HG02870 (cell line): ENCODE measurements around the gene MKRN1.
A peak's percentile ranks its signal among the peaks of the same experiment; 100 is the strongest.
"Not testable (repeated sequence)": the region's sequence is repeated elsewhere in the genome, so short reads cannot be mapped to it uniquely, and the experiment has no call there.

Source experiments
- ATAC-seq: cut with Tn5 transposase; IDR thresholded peaks from one replicate; pipeline ENCODE4 v1.9.1; 2021; ENCODE audit warnings: mild to moderate bottlenecking, moderate library complexity; ENCODE audit not compliant: unreplicated experiment

The MKRN1 gene

DNA sequence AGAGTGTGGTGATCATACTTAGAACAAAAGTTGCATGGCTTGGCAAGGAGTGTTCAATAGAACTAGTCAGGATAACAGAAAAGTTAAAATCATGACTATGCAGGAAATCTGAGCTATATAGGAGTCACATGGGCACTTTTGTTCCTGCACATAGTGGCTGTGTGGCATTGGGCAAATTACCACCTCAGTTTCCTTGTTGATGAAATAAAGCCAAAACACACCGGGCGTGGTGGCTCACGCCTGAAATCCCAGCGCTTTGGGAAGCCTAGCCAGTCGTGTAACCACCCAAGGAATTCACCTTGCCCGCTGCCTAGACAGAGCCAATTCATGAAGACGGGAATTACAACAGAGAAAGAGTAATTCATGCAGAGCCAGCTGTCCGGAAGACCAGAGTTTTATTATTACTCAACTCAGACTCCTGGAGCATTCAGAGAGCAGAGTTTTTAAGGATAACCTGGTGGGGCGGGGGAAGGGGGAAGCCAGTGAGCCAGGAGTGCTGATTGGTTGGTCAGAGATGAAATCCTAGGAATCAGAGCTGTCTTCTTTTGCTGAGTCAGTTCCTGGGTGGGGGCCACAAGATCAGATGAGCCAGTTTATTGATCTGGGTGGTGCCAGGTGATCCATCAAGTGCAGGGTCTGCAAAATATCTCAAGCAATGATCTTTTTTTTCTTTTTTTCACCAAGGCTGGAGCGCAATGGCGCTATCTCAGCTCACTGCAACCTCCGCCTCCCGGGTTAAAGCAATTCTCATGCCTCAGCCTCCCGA, 6.4 kb upstream of the MKRN1 start:
- ATAC-seq, result no peak

DNA sequence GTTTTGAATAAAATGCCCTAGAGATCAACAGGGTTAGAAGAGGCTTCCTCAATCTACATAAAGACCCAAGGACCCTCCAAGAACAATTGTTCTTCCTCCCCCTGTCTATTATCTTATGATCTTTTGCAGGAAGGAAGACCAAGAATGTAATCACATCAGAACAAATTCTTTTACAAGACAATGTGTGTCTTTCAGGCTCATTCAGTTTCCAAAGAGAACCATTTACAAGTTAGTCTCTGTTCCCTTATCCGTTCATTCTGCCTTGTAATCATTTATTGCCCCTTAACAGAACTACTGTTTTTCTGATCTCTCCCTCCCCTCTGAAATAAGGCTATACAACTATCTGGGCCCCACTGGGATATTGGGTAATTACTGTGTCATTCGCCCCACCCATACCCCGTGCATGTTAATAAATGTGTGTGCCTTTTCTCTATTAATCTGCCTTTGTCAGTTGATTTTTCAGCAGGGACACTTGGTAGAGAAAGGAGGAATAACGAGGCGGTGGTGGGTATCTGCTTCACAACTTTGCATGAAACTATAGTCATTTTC, 5.7 kb upstream of the MKRN1 start:
- no peak for ATAC-seq

DNA sequence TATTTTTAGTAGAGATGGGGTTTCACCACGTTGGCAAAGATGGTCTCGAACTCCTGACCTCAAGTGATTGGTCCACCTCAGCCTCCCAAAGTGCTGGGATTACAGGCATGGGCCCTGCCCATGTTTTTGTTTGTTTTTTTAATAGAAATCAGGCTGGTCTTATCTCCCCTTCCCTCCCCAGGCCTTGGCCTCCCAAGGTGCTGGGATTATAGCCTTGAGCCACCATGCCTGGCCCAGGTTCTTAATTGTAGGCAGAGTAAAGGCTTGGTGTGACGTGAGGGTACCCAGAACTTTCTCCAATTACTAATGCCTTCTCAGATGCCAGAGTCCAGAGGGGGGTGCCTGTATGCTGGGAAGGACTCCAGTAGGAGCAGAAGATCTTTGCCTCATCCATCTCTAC, 5.2 kb upstream of the MKRN1 start:
- ATAC-seq, result no peak

DNA sequence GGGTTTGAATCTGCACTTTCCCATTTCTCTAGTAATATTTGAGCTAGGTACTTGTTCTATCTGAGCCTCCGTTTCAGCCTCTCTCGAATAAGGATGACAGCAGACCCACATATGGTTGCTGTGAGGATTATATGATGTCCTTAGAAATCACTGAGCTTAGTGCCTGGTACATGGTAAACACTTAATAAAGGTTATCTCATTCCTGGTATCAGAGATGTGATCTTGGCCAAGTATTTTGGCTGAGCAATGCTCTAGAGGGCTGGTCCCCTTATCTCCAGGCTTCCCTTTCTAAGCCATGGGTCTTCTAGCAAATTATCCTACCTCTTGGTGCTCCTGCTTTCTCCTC, 407 bp upstream of the MKRN1 start:
- ATAC-seq, result peak; percentile 0

DNA sequence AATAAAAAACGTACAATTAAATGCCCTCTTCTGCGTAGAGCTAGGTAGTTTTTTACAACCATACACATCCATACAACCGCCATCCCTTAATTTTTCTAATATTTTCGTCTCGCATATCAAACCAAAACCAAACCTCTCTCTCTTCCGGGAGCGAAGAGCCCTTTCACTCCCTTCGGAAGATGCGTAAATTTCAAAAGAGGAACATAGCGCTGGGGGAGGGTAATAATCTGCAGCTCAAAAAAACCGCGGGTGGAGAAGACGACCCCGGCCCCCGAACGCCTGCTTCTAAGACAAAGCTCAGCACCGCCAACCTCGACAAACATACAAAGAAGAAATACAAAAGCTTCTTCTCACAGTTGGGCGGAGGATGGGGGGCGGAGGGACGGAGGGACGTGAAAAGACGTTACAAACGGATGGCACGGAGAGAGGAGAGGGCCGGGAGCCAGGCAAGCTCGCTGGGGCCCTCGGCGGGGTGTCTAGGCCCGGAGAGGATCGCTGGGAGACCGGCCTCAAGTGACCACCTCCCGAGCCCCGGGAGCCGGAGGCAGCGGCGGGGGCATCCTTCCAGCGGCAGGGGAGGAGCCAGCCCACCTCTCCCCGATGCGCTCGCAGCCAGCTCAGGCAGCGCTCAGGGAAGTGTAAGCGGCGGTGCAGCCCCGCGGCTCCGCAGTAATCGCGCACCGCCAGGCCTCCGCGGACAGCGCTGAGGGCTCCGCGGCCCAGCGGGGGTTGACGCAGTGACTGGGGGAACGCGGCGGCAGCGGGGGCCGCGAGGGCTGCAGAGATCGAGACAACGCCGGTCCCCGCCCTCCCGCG, 851 bp downstream of the MKRN1 start:
- peak; percentile 15 for ATAC-seq

DNA sequence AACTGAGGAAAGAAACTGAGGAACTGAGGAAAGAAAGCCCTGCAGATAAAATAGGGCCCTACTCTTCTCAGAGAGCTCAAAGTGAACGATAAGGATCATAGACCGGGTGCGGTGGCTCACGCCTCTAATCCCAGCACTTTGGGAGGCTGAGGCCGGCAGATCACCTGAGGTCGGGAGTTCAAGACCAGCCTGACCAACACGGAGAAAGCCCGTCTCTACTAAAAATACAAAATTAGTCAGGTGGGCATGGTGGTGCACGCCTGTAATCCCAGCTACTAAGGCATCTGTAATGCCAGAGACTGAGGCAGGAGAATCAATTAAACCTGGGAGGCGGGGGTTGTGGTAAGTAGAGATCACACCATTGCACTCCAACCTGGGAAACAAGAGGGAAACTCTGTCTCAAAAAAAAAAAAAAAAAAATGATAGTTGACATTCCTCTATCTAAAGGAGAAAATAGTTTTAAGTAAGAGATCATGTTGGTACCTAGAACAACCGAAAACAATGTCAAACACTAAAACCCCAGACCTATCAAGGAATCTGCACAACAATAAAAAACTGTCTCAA, 2.5 kb downstream of the MKRN1 start:
- ATAC-seq, result no peak

DNA sequence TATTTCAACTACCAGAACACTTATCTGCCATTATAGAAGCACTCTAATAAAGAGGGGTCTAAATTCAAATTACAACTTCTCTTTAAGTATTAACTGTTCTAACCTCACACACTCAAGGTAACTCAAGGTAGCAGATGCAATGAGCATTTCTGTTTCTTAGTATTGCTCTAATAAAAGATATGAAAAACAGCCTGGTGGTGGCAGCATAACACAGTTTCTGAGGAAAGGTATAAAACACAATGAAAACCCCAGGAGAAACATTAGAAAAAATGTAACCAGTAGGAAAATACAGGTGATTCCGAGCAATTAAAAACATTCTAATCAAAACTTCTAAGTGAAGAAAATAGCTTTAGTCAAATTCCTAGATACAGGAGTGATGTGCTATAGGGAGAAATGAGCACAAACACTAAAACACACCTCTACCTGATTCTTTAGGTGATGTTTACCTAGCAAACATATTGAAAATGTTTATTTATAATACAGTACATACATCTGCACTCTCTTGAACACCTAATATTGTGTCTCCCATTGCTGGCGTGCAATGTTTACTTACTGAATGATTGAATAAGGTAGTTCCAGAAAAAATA, 3.5 kb downstream of the MKRN1 start:
- ATAC-seq, result no peak

DNA sequence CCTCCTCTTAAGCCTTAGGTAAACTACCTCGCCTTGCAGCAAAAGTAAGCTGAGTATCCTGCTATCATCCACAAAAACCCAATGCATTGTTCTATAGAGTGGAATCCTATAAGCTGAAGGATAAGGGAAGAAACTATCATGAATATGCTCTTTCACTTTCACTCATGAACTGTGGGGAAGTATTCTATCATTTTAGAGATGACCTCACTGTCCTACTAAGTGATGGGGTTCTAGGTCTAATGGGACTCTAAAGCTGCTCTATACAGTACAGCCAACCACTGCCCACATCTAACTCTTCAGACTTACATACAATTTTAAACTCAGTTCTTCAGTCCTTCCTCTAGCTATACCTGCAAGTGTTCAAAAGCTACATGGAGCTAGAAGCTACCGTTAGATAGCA, 16.2 kb downstream of the MKRN1 start:
- no peak for ATAC-seq

DNA sequence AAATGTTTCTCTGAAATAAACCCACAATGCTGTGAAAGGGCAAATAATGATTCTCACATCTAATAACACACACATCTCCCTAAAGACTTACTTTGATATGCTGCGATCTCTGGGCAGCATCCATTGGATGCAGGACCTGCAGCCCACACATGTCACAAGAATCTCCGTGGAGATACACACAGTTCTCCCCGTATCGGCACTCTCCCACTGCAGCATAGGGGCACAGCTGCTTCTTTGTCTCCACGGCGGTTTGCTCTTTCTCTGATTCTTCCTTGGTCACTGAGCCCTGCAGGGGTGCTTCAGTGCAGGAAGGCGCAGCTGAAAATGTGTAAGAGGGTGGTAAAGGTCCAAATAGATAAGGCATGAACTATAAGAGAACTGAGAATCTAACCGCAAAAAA, 20.4 kb downstream of the MKRN1 start:
- no peak for ATAC-seq

DNA sequence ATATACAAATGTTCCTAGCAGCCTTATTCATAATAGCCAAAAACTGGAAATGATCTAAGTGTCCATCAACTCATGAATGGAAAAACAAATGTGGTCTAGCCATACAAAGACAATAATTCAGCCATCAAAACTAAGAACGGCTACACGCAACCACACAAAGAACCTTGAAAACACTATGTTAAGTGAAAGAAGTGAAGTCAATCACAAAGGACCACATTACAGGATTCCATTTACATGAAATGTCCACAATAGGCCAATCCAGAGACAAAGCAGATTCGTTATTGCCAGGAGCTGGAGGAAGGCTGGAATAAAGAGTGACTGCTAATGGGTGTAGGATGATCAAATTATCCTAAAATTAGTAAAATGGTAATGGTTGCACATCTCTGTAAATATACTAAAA, 21.1 kb downstream of the MKRN1 start:
- ATAC-seq, result no peak

DNA sequence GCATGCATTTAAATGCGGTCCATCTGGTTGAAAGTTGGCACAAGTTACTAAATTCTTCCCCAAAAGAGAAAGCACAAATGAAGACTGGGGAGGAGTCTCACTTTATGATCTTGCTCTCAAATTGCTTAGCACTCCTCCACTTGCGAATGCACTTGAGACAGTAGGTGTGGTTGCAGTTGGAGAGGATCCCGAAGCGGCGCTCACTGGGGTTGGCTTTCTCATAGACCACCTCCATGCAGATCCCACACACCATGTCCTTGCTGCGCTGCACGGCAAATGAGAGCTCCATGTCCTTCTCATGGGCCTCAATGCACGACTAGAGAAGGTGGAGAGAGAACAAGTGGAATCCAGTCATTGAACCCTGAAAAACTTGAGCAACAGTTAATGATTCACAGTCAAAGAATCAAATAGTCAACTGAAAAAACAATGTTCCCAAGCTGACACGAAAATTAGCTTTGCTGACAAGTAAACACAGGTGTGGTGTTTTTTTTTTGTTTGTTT, 22.7 kb downstream of the MKRN1 start:
- no peak for ATAC-seq

DNA sequence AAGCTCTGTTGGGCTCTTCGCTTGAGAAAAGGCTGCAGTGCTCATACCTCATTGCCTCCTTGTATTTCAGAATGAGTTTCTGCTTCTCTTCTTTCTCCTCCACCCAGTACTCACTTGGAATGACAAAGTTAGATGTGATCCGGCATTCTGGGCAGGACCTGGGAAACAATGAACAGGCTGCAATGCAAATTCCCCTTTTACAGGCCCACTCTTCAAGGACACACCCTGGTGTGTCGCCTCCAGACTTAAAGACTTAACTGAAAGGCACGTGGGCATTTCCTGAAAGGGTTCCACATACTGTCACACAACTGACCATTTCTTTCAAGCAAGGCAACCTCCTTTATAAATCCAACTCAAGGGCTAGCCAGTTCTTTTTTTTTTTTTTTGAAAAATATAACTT, 23.6 kb downstream of the MKRN1 start:
- no peak for ATAC-seq

DNA sequence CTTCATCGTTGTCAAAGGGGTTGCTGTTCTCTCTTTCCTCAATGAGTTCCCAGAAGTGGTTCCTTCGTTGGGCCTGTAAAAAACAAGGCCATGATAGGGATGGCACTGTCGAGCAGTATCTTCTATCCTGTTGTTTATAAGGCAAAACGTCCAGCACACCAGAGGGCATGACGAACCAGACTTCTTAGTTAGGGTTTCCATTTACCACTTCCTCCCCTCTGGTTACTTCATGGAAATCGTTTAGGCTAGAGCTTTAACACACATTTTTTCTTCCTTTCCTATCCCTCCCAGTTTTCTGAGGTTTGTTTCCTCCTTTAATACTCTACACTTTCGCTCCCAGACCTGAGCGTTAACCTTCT, 24.7 kb downstream of the MKRN1 start:
- ATAC-seq, result no peak

DNA sequence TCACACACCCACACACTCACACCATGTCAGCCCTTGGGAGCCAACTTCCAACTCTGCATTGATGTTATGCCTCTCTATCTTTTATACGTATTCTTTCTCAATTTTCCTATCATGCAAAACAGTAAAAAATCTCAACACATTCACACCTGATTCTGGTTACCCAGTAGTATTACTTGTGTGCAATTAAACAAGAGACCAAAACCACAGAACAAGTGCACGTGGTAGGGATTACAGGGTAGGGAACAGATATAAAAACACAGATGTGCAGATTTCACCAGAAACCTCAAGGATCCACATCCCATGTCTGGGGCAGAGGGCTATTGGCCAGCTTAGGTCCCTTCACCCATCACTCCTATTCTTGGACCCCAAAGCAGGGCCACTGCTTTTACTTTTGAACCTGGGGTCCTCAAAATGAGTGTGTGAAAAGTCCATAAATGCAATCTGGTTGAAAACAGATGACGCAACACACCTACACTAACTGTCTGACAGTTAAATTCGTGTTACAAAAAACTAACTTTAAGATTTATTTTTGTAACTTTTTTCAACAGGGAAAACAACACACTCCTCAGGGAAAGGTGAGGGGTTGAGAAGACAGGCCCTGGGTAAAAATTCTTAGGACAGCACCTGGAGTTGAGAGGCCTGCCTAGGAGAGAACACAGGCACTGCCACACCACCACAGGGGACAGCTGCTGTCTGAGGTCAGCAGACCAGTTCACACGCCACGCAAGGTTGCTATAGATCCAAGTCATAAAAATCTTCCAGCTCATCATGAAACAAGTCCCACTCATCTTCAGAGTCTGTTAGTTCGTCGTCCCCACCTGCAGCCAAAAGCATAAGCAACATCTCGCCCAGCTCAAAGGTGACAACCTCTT, 25.3 kb downstream of the MKRN1 start:
- not testable (repeated sequence) for ATAC-seq

DNA sequence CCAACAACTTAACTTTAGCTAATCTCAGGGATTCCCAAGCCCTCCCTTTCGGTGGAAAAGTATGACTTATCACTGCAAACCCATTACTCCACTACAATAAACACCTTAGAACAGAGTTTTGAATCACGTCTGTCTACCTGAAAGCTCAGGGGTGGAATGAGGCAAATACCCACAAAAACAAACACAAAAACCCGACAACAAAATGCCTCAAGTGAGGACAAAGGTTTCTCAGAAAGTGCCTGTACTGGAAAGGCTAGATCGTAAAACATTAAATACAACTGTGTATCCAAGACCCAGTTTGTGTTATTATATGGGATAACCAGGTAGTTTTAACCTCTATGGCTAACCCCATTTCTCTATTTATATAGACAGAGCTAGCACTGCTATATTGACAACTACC, 26.0 kb downstream of the MKRN1 start:
- no peak for ATAC-seq

DNA sequence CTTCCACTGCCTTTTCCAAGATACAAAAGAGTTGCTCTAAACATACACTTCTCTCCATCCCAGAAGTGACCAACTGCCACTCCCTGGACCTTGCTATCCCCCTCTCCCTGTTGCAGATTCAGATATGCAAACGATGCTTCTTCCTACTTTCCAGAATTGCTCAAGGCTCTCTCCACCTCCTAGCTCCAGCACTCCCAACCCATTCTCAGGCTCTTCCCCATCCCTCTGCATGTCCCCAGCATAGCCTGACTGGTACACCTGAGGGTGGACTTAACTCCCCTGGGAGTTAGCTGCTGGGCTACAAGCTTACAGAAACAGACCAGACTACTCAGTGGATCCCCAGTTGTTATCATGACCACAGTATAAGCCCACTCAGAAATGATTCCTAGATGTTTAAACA, 27.6 kb downstream of the MKRN1 start:
- ATAC-seq, result no peak

DNA sequence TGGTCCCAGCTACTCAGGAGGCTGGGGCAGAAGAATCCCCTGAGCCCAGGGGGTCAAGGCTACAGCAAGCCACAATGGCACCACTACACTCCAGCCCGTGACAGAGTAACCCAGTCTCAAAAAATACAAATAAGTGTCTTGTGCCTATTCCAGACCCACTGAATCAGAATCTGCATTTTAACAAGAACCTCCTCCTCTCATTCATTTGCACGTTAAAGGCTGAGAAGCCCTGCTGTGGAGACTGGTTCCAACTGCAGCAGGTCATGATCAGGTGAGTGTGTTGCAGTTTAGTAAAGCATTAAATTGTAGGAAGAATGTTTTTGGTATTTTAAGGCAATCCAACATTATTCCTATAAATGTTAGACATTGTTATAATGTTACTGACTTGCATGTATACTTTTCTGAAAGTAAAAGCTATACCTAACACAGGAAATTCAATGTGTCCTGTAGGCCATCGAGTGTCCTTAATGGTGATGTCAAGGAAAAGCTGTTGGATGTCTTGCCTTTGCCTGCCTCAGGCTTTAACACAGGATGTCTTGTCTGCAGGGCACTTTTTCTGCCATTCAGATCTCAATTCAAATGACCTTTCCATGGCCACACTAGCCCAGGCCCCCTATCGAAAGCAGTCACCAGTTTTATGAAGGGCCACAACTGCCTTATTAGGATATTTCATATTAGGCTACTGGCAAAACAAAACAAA, 30.4 kb downstream of the MKRN1 start:
- no peak for ATAC-seq

DNA sequence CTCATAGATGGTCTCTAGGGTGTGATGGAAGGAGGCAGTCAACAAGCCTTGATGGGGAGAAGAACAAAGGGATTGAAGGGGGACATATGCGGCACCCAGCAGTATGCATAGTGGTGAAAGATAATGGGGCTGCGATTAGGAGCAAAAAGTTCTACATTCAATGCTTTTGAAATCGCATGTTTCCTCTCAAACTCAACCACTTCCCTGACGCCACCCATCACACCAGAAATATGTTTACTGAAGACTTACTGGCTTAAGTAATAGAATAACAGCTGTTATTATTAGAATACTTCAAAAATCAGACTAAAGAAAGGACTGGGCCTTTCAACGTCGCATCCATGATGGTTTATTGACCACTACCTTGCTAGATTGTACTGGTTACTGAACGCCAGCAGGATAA, 31.5 kb downstream of the MKRN1 start:
- ATAC-seq, result no peak

DNA sequence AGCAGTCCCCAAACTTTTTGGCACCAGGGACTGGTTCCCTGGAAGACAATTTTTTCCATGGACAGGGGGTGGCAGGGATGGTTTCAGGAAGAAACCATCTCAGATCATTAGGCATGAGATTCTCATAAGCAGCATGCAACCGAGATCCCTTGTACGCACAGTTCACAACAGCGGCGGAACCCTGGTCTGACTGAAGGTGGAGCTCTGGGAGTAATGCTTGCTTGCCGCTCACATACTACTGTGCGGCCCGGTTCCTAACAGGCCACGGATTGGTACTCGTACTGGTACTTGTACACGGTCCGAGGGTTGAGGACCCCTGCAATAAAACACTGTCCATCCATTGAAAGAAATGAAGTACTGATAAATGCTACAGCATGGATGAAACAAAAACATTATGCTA, 32.8 kb downstream of the MKRN1 start:
- no peak for ATAC-seq

DNA sequence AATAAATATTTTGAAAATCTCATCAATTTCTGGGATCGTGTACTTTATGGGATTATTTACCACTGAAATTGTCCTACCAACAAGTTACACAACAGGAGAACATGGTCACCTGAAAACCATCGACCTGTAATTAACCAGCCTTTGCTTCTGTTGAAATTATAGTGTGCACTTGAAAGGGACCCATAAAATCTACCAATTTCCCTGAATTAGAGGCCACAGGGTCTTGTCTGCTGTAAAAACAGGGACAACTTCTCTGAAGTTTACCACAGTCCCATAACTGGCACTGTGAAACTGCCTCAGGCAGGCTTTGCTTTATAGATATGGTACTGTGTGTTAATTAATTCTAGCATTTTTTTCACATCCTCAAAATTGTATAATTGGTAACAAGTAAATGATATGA, 37.8 kb downstream of the MKRN1 start:
- ATAC-seq, result no peak
